ENCODE data around the gene RTN4R. TPM values are rescaled to one million over a fixed set of nuclear protein-coding genes. Genes with fewer than 3 reads are reported as not detected.

The RTN4R gene
- total RNA-seq, 1 donor = 8.9 TPM

DNA sequence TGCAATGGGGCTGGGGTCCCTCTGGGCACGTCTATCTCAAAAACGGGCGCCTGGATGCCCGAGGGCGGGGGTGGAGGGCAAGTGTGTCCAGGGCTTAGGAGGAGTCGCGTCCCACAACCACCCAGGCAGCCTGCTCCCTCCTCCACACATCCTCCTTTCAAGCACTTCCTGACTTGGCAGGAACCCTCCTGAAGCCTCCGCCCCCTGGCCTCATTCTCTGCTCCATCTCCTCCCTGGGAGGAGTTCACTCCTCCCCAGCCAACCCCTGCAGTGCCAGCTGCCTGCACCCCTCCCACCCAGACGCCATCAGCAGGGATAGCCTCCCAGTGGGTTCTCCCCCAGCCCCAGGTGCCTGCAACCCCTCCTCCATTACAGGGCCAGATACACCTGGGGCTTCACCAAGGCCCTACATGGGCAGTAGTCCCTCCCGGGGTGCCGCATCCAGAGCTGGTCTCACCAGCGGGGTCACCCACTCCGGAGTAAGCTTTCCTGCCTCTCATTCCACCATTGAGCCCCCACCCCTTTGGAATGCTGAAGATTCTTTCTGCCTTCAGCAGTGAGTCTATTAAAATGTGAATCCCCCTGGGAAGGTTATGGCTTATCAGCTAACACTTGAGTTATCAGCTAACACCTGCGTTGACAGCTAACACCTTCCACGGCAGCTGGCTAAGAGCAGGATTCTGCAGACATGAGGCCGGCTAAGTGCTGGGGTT lies 24.4 kb downstream of the RTN4R start:
- peak in 2 of 3 donors; percentile 37 to 66 for DNase-seq (ENCODE audit: low read depth in 2 of 3, low spot score in 2 of 3)

DNA sequence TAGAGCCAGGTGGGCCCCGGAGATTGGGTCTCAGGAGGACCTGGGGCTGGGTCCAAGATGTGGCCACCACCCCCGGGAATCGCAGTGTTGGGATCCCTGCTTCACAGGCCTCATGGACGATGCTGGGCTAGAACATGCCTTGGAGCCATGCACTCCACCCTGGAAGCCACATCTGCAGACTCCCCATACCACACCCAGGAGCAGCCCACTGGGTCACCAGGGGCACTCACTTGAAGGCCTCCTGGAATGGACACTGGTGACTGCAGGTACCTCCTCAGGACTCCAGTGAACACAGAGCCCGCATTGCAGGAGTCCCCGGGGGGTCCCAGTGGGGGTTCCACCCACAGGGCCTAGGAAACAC lies 25.0 kb downstream of the RTN4R start:
- DNase-seq (ENCODE audit: low read depth in 2 of 3, low spot score in 2 of 3) = no peak

DNA sequence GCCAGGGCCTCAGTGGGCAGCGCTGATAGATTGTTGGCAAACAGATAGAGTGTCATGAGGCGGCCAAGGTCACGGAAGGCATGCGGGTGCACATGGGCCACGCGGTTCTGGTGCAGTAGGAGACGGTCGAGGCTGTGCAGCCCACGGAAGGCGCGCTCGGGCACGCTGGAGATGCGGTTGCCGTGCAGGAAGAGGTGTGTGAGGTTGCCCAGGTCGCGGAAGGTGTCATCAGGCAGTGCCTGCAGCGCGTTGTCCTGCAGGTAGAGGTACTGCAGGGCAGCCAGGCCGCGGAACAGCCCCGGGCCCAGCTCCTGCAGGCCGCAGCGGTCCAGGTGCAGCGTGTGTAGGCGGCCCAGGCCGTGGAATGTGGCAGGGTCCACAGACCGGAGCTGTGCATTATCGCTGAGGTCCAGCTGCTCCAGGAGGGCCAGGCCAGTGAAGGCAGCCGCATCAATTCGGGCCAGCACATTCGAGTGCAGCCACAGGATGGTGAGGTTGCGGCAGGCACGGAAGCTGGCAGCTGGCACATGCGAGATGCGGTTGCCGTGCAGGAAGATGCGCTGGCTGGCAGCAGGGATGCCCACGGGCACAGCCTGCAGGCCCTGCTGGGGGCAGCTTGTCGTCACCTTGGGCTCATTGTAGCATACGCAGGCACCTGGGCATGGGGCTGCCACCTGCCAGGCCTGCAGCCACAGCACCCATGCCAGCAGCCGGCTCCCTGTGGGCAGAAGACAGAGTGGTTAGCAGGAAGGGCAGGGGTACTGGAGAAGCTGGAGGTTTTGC lies 25.5 kb downstream of the RTN4R start:
- no peak for DNase-seq (ENCODE audit: low read depth in 2 of 3, low spot score in 2 of 3)

DNA sequence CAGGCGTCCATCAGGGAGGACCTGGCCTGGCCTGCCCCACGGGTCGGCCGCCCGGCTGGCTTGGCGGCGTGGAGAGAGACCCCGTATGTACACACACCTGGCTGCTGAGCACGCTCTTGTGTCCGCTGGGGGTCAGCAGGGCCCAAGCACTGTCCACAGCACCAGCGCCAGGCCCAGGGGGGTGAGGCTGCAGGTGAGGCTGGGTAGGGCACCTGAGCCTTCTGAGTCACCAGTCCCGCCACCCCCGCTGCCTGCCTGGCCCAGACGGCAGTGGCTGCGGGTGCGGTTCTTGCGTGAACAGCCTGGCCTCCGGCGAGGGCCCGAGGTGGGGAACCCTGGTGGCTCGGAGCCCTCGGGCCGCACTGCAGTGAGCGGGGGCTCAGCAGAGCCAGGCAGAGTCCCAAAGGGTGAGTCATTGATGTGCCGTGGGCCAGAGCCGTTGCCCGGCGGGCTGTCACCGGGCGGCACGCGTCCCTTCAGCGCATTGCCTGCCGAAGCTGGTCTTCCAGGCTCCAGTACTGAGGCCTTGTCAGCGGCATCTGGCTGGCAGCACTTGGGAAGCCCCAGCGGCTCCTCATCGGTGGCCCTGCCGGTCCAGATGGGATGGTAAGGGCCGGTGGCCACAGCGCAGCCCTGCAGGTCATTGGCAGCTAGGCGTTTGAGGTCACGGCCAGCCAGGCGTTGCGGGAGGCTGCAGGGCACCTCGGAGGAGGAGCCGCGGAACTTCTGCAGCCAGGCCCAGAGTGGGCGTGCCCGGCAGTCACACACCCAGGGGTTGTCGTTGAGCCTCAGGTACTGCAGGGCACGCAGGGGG lies 26.3 kb downstream of the RTN4R start:
- no peak for DNase-seq (ENCODE audit: low read depth in 2 of 3, low spot score in 2 of 3)

DNA sequence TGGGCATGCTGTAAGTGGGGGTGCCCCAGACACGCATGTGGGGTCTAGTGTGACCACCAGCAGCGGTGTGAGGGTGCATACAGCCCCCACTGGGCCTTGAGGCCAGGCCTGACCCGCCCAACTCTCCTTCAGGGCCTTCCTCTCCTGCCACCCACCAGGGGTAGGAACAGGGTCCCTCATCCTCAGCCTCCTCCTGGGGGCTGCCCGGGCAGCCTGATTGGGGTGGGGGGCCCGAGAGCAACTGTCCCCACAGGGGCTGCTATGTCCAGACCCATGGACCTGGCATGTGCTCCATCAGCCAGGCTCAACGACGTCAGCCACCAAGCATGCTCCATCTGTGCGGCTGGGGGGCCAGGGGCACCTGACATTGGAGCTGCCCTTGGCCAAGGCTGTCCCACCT lies 27.2 kb downstream of the RTN4R start:
- DNase-seq (ENCODE audit: low read depth in 2 of 3, low spot score in 2 of 3) = no peak

DNA sequence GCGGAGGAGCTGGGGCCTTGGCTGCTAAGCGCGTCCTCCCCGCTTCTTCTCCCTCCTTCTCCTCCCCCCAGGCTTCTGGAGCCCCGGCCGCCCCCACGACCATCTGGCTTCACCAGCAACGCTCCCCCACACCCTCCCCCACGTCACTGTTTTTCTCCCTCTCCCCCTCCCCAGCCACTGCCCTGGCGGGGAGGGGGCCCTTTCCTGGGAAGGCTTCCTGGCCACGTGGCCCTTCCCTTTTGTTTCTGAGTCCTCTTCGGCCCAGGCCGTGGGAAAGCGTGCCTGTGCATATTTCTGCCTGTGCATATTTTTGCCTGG lies 27.7 kb downstream of the RTN4R start:
- DNase-seq (ENCODE audit: low read depth in 2 of 3, low spot score in 2 of 3) = peak in 1 of 3 donors; percentile 30

DNA sequence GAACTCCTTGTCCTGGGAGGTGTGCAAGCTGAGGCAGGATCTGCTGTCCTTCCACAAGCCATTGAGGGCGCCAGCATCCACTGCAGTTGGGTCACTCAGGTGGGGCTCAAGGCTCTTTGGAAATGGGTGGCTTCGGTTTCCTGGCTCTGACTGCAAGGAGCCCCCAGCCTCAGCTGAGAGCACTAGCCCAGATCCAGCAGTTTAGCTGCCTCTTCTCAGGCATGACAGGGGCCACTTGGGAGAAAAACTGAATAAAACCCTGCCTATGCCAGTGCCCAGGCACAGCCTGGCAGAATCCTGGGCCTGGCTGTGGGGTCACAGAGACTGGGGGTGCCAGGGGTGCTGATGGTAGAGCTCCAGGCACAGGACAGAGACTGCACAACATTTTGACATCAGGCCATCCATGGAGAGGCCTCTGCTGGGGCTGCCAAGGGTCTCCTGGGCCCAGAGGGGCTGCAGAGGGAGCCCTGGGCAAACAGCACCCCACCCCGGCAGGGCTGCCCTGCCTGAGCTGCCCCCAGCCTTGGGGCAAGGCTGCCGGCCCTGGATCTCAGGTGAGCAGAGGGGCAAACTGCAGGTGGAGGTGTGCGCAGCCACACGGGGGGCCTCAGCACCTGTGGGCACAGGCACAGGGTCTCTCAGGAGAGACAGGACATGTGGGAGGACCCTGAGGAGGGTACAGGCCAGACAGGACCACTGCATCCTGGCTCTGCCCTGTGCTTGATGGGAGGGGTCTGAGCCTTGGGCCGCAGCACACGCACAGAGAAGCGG lies 28.3 kb downstream of the RTN4R start:
- no peak for DNase-seq (ENCODE audit: low read depth in 2 of 3, low spot score in 2 of 3)

DNA sequence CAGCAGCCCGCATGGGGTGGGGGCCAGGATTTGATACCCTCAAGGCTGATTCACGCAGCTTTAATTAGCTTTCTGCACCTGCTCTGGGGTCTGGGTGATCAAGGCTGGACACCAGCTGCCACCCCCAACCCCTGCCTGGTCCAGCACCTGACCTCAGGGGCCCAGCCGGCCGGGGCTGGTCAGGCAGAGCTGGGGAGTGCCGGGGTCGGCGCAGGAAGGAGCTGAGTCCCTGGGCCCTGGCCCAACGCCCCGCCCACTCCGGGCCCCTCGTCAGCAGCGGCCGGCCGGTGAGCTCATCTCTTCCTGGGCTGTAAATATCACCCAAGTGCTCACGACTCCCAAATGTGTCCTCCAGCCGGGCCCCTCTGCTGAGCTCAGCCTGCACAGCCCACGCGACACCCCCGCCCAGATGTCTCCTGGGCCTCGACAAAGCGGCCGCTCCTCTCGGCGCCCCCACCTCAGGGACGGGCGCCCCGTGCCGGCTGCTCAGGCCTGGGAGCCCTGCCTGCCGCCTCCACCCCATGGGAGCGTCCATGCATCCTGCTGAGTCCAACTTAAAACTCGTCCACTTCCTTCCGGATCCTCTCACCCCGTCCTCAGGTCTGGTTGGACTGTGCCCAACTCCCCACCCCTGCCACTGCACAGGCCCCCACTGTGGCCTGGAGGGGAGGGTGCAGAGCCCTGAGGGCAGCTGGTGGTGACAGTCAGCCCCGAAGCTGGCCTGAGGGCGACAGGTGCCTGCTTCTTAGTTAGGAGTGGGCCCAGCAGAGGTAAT lies 29.0 kb downstream of the RTN4R start:
- DNase-seq (ENCODE audit: low read depth in 2 of 3, low spot score in 2 of 3) = no peak

DNA sequence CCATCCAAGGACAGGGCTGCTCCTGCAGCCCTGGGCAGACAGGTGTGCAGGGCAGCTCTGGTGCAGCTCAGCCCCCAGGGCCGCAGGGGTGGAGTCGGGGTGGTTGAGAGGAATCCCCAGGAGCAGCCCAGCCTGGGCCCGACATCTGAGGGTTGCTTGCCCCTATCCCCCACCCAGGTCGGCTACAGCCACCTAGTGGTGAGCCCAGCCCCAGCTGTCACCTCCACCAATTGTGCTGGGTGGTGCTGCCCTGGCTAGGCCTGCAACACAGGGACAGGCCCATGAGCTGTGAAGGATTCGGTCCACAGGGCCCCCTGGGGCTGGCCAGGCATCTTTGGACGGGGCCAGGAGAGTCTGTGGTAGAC lies 29.6 kb downstream of the RTN4R start:
- peak in 2 of 3 donors; percentile 57 to 67 for DNase-seq (ENCODE audit: low read depth in 2 of 3, low spot score in 2 of 3)

DNA sequence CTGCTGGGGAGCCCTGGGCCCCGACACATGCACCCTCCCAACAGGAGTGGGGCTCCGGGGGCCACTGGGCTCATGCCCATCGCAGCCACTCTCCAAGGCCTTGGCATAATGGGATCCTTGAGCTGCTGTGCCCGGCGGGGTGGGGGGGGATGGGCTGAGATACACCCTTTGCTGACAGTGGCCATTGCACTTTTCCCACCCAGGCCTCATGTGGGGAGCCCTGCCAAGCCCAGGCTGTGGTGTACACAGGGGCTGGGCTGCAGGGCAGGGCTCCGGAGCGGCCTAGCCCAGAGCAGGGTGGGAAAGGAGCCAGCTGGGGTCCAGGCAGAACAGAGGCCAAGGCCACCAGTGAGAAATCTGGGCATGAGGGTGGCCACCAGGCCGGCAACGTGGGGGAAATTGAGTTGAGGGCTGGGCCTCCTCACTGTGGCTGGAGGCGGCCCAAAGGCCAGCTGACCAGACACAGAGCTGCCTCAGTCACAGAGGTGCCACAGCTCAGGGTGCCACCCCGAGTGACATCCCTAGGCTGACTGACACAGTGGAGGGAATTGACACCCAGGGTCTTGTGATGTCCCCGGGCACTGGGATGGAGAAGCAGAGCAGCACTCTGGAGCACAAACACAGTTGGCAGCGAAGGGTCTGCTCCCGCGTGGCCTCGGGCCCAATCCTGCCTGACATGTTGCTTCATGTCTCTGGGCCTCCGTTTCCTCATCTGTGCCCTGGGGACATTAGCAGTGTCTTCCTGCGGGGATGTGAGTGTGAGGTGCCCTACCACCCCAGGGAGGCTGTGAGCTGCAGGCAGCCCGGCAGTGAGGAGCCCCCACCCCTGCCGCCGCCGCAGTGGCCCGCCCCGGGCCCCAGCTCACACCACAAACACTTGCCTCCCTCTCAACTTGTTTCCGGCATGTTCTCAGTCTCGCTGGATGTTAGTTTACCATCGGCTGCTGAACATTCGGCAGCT lies 30.4 kb downstream of the RTN4R start:
- DNase-seq (ENCODE audit: low read depth in 2 of 3, low spot score in 2 of 3) = peak in 1 of 3 donors; percentile 46

DNA sequence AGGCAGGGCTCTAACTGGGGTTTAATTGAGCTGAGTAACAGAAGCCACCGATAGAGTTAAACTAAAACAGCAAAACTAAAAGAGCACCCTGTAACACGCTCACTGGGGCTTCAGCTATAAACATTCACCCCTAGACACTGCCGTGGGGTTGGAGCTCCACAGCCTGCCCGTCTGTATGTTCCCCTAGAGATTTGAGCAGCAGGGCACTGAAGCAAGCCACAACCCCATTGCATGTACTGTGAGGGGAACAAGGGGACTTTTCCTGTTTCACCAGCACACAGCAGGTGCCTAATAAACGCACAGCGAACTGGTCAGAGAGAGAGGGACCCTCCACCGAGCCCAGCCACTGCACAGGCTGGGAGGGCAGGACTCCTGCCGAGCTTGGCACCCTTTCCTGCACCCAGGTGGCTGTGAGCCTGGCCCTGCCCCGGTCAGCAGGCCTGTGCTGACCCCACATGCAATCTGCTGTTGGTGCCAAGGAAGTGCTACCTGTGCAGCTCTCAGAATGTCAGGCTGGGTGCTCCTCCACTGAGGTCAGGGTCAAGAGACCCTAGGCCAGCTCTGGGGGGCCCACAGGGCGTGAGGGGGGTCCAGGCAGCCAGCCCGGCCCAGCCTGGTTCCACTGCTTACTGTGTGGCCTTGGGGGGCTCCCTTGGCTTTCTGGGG lies 31.9 kb downstream of the RTN4R start:
- no peak for DNase-seq (ENCODE audit: low read depth in 2 of 3, low spot score in 2 of 3)

DNA sequence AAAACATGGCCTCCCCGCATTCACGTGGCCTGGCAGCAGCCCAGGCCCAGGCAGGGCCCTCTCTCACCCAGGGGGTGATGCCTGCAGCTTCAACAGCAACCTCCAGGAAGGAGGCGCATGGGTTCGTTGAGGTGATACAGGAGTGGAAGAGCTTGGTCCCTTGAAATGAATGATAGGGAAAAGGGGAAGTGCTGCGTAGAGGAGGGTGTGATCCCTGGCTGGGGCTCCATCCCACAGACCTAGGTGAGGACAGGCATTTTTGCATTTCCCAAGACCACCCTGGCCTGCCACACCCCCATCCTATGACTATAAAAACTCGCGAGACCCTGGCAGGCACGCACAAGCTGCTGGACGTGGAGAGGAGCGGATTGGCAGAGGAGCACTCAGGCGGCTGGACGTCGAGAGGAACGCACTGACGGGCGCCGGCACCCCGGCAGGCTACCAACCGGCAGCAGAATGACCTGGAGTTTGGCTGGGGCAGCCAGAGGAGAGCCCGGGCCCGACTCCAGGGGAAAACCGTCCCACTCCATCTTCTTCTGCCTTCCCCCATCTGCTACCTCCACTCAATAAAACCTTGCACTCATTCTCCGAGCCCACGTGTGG lies 32.6 kb downstream of the RTN4R start:
- DNase-seq (ENCODE audit: low read depth in 2 of 3, low spot score in 2 of 3) = no peak

DNA sequence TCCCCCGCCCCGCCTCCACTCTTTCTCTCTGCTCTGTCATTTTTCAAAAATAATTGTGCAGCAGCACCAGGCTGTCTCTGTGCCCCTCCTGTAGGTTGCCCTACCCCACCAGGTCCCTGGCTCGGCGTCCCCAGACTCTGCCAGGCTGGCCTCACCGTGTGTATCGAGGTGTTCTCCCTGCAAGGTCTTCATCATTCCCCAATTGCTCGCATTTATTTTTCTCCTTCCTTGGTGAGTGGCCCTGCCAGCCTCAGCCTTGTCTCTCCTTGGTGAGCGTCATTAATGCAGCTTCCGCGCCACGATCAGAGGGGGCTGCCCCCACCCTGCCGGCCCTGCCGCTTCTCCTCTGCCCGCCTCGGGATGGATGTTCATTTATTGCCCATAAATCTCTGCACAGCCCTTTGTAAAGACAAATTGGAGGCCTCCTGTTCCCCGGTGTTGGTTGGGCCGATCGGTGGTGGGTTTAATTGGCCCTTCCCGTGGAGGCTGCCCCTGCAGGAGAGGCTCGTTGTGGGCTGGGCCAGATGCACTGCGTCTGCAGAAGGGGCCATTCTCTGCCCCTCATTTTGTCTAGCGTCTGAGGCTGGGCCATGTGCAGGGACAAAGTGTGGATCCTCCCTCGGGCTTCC lies 33.2 kb downstream of the RTN4R start:
- no peak for DNase-seq (ENCODE audit: low read depth in 2 of 3, low spot score in 2 of 3)

DNA sequence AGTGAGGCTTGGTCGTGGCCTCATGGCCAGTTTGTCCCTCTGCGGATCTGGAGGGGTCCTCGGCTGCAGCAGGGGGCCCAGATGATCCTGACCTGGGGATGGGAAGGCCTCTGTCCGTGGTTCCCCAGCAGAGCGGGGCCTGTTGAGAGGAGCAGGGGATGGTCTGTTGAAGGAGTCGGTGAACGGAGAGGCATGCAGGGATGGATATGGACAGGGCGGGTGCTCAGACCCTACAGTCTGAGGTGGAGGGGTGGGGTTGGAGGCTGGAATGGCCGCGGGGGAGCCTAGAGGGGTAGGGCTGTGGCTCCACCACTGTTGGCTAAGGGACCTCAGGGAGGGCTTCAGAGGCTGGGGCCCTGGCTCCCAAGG lies 33.8 kb downstream of the RTN4R start:
- DNase-seq (ENCODE audit: low read depth in 2 of 3, low spot score in 2 of 3) = no peak

DNA sequence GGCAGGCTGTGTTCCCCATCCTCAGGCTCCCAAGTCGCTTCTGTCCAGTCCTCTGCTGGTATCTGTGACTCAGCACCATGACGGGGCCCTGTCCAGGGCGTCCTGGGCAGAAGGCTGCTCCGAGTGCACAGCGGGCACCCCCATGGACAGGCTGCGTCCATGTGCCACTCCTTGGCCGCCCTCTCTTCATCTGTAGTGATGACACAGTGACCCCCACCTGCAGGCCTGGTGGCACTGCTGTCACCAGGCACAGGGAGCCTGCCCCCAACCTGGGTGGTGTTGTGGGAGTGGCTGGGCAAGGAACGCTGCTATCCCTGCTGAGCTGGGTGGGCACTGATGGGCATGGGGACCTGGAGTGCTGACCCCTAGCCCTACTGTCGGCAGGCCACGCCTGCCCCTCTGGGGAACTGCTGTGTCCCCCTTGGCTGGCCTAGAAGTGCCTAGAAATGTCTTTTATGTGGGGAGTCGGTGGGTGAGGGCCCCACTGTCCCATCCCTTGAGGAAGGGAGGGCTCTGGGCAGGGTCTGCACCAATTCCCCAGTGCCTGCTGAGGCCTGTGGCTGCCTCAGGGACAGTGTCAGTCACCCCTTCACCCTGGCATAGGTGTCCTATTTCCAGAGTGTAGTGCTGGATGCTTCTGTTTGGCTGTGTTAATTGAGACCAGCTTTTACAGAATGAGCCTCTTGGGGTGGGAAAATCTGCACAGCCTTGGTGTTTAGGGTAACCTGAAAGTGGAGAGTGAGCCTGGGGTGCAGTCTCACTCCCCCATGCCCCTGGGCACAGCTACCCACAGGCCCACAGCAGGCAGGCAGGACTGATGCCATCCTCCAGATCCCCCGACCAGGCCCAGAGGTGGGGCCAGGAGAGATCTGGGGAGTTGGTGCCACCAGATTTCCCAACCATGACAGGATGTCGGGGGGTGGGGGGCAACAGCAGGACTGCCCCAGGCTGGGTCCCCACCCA lies 34.5 kb downstream of the RTN4R start:
- no peak for DNase-seq (ENCODE audit: low read depth in 2 of 3, low spot score in 2 of 3)

DNA sequence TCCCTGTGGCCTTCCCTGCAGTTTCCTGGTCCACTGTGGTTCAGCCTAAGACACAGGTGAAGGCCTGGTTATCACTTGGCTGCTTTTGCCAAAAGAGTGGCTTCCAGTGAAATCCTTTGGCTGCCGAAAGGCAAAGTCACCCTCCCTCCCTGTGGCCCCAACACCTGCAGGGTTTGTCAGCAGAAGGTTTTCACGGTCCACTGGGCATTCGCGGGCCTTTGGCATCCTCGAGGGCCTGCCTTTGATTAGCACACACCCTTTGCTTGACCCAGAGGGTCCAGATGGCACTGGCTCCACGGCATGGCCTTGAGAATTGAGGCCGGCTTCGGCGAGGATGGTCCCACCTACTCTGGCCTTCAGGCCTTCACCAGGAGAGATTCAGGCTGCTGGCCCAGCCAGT lies 35.3 kb downstream of the RTN4R start:
- DNase-seq (ENCODE audit: low read depth in 2 of 3, low spot score in 2 of 3) = no peak

DNA sequence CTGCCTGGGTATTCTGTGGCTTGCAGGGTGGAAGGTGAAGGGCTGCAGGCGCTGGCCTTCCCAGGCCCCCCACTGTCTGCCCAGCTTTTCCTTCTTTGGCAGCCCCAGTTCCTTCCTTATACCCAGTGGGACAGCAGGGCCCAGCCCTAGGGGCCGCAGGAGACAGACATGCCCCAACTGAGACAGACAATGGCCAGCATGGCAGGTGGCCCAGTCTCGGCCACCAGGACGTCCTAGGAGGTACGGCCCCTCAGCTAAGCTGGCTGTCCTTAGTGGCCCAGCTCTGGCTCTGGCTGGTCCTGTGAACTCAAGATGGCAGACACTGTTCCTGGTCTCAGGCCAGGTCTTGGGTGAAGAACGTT lies 35.9 kb downstream of the RTN4R start:
- no peak for DNase-seq (ENCODE audit: low read depth in 2 of 3, low spot score in 2 of 3)

Measured in hematopoietic multipotent progenitor cell (in vitro differentiated cells).